K562 (cell line): ENCODE data around the gene PUM1. TPM values are rescaled to one million over a fixed set of nuclear protein-coding genes. Genes with fewer than 3 reads are reported as not detected.
A peak's percentile ranks its signal among the peaks of the same experiment; 100 is the strongest.

Experiments
- ATF3 ChIP-seq, 2 experiments: fragments of 450-650 bp in 1 of 2; sonication (generic) in 1 of 2; formaldehyde crosslinking in 1 of 2; IDR thresholded peaks in 1 of 2; conservative IDR thresholded peaks in 1 of 2; 2 replicates each; pipeline versions ENCODE4 v1.6.1 to v1.8.1; 2016 to 2023; ENCODE audit warnings: mild to moderate bottlenecking in 2 of 2, moderate library complexity in 2 of 2, inconsistent platforms in 1 of 2, missing genetic modification reagents in 1 of 2
- CREM ChIP-seq: IDR thresholded peaks from 2 replicates; pipeline ENCODE4 v1.6.1; 2014; ENCODE audit warnings: antibody characterized with exemption, low read depth
- DMBX1 ChIP-seq: fragments of 250-450 bp; sonication (Bioruptor Pico); IDR thresholded peaks from 2 replicates; pipeline ENCODE4 v1.8.0; 2022; ENCODE audit warnings: inconsistent platforms, mild to moderate bottlenecking, moderate library complexity, borderline replicate concordance
- EZH2 ChIP-seq: IDR thresholded peaks from 2 replicates; pipeline ENCODE4 v1.6.1; 2012; ENCODE audit warnings: low read depth, mild to moderate bottlenecking, inconsistent platforms, low read length, borderline replicate concordance
- FOS ChIP-seq: IDR thresholded peaks from 3 replicates; pipeline ENCODE4 v1.6.1; 2011; ENCODE audit not compliant: insufficient read length; ENCODE audit errors: extremely low read depth
- FOXA3 ChIP-seq, 2 experiments: fragments of 450-650 bp in 1 of 2; sonication (generic) in 1 of 2; formaldehyde crosslinking; IDR thresholded peaks in 1 of 2; conservative IDR thresholded peaks in 1 of 2; 2 replicates each; pipeline versions ENCODE4 v1.4.0 to v1.8.0; 2020 to 2022; ENCODE audit warnings: mild to moderate bottlenecking in 2 of 2, missing genetic modification reagents in 1 of 2
- FOXJ2 ChIP-seq: fragments of 200-800 bp; sonication (Bioruptor generic); IDR thresholded peaks from 2 replicates; pipeline ENCODE4 v1.6.1; 2016; ENCODE audit warnings: missing genetic modification characterization, missing compliant biosample characterization
- FUS ChIP-seq: fragments of 200-400 bp; formaldehyde crosslinking; optimal IDR thresholded peaks from 2 replicates; pipeline ENCODE3; 2017; ENCODE audit warnings: low read depth, low read length
- GMEB1 ChIP-seq: fragments of 250-450 bp; sonication (Bioruptor Pico); IDR thresholded peaks from 2 replicates; pipeline ENCODE4 v1.4.0; 2020; ENCODE audit warnings: mild to moderate bottlenecking
- MAFG ChIP-seq: fragments of 450-650 bp; conservative IDR thresholded peaks from 2 replicates; pipeline ENCODE4 v1.6.1; 2016; ENCODE audit warnings: missing genetic modification characterization, missing compliant biosample characterization
- MEIS2 ChIP-seq: fragments of 450-650 bp; IDR thresholded peaks from 2 replicates; pipeline ENCODE4 v1.6.1; 2014; ENCODE audit warnings: mild to moderate bottlenecking; ENCODE audit not compliant: partially characterized antibody
- NFE2 ChIP-seq: IDR thresholded peaks from 2 replicates; pipeline ENCODE4 v1.6.1; 2014; ENCODE audit warnings: antibody characterized with exemption, low read depth
- NKRF ChIP-seq: fragments of 450-650 bp; IDR thresholded peaks from 2 replicates; pipeline ENCODE4 v1.6.1; 2016; ENCODE audit warnings: borderline replicate concordance
- OTX1 ChIP-seq: fragments of 450-650 bp; formaldehyde crosslinking; IDR thresholded peaks from 2 replicates; pipeline ENCODE4 v1.4.0; 2022; ENCODE audit warnings: mild to moderate bottlenecking
- RBM39 ChIP-seq: fragments of 200-400 bp; formaldehyde crosslinking; optimal IDR thresholded peaks from 2 replicates; pipeline ENCODE3; 2018; ENCODE audit warnings: low read depth, low read length
- SIX5 ChIP-seq, 2 experiments: IDR thresholded peaks; 2 replicates each; pipeline ENCODE4 v1.6.1; 2011; ENCODE audit warnings: low read length in 2 of 2, borderline replicate concordance in 1 of 2, low read depth in 1 of 2, mild to moderate bottlenecking in 1 of 2, moderate library complexity in 1 of 2; ENCODE audit not compliant: insufficient read depth in 1 of 2
- SMAD2 ChIP-seq: fragments of 150-350 bp; IDR thresholded peaks from 2 replicates; pipeline ENCODE4 v1.6.1; 2014; ENCODE audit warnings: low read depth, mild to moderate bottlenecking, low read length
- SRSF9 ChIP-seq: fragments of 200-400 bp; formaldehyde crosslinking; IDR thresholded peaks from 2 replicates; pipeline ENCODE4 v1.6.1; 2017; ENCODE audit warnings: low read depth, low read length, borderline replicate concordance
- TCFL5 ChIP-seq: fragments of 250-450 bp; sonication (Bioruptor Pico); conservative IDR thresholded peaks from 2 replicates; pipeline ENCODE4 v1.6.1; 2021; ENCODE audit warnings: mild to moderate bottlenecking, moderate library complexity, matching md5 sums
- ZNF263 ChIP-seq: sonication (generic); formaldehyde crosslinking; IDR thresholded peaks from 2 replicates; pipeline ENCODE4 v1.8.0; 2022; ENCODE audit warnings: mild to moderate bottlenecking, missing genetic modification reagents, borderline replicate concordance
- ZNF444 ChIP-seq: fragments of 250-450 bp; sonication (Bioruptor Pico); IDR thresholded peaks from 2 replicates; pipeline ENCODE4 v1.4.0; 2020; ENCODE audit warnings: mild to moderate bottlenecking, moderate library complexity
- ZNF511 ChIP-seq: sonication (generic); formaldehyde crosslinking; IDR thresholded peaks from 2 replicates; pipeline ENCODE4 v1.8.0; 2022; ENCODE audit warnings: mild to moderate bottlenecking, missing genetic modification reagents
- ZNF583 ChIP-seq: fragments of 250-450 bp; sonication (Bioruptor Pico); IDR thresholded peaks from 2 replicates; pipeline ENCODE4 v1.4.0; 2020
- polyA plus RNA-seq, 8 experiments: library from polyadenylated mRNA; depleted of rRNA in 4 of 8; stranded (reverse) in 5 of 8; unstranded in 3 of 8; fragments of >200 nt; fragmentation: Nextera tagmentation in 2 of 8; fragmentation: Illumina TruSeq in 1 of 8; extraction: Ambion mirVana in 2 of 8; extraction: Trizol in 1 of 8; gene quantifications; 2 replicates each; pipeline versions ENCODE4 v1.2.1 to v1.2.3, GENCODE V29; 2011 to 2014; ENCODE audit warnings: inconsistent platforms in 1 of 8, missing spikeins in 1 of 8
- total RNA-seq, 7 experiments: library from RNA; depleted of rRNA in 6 of 7; stranded (reverse); fragments of >200 nt in 6 of 7; fragmentation: Illumina TruSeq in 2 of 7; extraction: Trizol in 2 of 7; gene quantifications; 2 replicates each; pipeline versions ENCODE4 v1.2.1 to v1.2.3, GENCODE V29; 2011 to 2021; ENCODE audit warnings: low replicate concordance in 1 of 7

Gene PUM1
- total and polyA plus RNA-seq, 9 of the 15 experiments (the other 6 are each of a cell fraction or from before 2014, with no cell fraction given): 37.7 to 104 (median 55.7) TPM

- no peak for TF ChIP-seq RBM39
- no peak for TF ChIP-seq OTX1 (CRISPR knock-in tag)
- no peak for TF ChIP-seq SMAD2
- TF ChIP-seq CREM: peak; percentile 72
- TF ChIP-seq FOXA3 (CRISPR knock-in tag; conservative IDR thresholded peaks at IDR 0.05 in 1 of 2, IDR thresholded peaks at IDR 0.05 in 1 of 2): no peak
- TF ChIP-seq ZNF263 (CRISPR knock-in tag): no peak
- TF ChIP-seq ZNF444: no peak
- TF ChIP-seq NKRF: no peak
- TF ChIP-seq FOXJ2 (tag): 0 out of 2 replicates have a peak, but pooled peaks have one; percentile 66
- peak; percentile 70; the same call in 1 of the 2 replicates for TF ChIP-seq DMBX1 (CRISPR knock-in tag)
- TF ChIP-seq GMEB1 (CRISPR knock-in tag): no peak
- TF ChIP-seq NFE2: peak; percentile 19; the same call in 1 of the 2 replicates
- TF ChIP-seq ZNF511: no peak
- no peak for TF ChIP-seq MEIS2
- no peak for TF ChIP-seq MAFG (tag)
- TF ChIP-seq SRSF9: no peak
- TF ChIP-seq FUS: no peak
- peak; percentile 86; the same call in 1 of the 2 replicates for TF ChIP-seq ZNF583 (CRISPR knock-in tag)
- TF ChIP-seq ATF3 (IDR thresholded peaks at IDR 0.05): no peak
- TF ChIP-seq ATF3 (CRISPR knock-in tag; conservative IDR thresholded peaks at IDR 0.05): no peak
- no peak for TF ChIP-seq TCFL5 (CRISPR knock-in tag)
- TF ChIP-seq SIX5 (IDR thresholded peaks at IDR 0.05; ENCODE audit: borderline replicate concordance in 1 of 2, insufficient read depth in 1 of 2, low read depth in 1 of 2, low read length in 2 of 2): no peak
- no peak for TF ChIP-seq EZH2
- no peak for TF ChIP-seq FOS
These were observed 165.7 kb downstream of the PUM1 start (continued) for GRCh38 chr1:30899577-30900389.
